Astrocyte of the spinal cord (primary cell): ENCODE data around the gene RTL9.

ENCODE experiments used
- DNase-seq: peaks from one replicate; pipeline ENCODE4 v3.0.0; 2011; ENCODE audit warnings: low read depth, low spot score
- H3K4me3 ChIP-seq: 2 replicates; pipeline ENCODE4 v1.5.1; 2011; ENCODE audit warnings: low read depth, mild to moderate bottlenecking, low read length, moderate library complexity
- in situ Hi-C: cut with HindIII; loops from 2 replicates; pipeline ENCODE4 v1.10.0; 2017; ENCODE audit warnings: low sequenced_read_pairs
- TF ChIP-seq, protein P1 (sequence below): IDR thresholded peaks from 2 replicates; pipeline ENCODE4 v1.5.1; 2012; ENCODE audit warnings: low read depth, mild to moderate bottlenecking, low read length, inconsistent platforms

Gene RTL9

DNA sequence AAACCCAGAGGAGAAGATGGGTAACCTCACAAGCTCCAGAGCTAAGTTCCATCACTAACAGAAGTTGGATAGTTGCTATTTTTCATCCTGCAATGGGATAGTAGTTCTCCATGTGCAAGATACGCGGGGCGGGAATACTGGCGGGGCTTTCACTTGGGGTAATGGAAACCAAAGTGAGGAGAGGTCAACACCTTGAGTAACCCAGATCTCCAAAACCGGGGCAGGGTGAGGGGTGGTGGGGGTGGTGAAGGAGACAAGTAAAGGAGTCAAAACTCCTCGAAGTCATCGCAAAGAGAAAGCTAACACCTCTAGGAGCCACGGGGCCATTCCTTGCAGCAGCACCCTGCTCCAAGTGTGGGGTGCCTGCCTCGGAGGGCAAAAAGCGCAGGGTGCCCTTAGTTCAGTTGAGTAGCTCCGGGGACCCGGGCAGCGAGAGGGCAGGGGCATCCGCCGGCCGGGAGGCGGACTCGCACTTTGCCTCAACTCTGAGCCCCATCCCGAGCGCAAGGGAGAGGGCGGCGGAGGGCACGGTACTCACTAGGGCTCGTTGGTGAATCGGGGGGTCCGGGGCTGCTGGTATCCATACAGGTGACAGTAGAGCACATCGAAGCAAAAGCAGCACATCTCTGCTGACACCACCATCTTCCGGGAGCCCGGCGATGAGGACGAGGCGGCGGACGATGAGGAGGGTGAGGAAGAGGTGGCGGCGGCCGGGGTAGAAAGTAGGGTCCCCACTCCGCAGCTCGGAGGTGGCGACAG, 41.4 kb upstream of the RTL9 start:
- in situ Hi-C loops: no loop called here
- no peak for DNase-seq
- H3K4me3 ChIP-seq: peak overlapping the region; percentile 71
- TF ChIP-seq, protein P1, sequence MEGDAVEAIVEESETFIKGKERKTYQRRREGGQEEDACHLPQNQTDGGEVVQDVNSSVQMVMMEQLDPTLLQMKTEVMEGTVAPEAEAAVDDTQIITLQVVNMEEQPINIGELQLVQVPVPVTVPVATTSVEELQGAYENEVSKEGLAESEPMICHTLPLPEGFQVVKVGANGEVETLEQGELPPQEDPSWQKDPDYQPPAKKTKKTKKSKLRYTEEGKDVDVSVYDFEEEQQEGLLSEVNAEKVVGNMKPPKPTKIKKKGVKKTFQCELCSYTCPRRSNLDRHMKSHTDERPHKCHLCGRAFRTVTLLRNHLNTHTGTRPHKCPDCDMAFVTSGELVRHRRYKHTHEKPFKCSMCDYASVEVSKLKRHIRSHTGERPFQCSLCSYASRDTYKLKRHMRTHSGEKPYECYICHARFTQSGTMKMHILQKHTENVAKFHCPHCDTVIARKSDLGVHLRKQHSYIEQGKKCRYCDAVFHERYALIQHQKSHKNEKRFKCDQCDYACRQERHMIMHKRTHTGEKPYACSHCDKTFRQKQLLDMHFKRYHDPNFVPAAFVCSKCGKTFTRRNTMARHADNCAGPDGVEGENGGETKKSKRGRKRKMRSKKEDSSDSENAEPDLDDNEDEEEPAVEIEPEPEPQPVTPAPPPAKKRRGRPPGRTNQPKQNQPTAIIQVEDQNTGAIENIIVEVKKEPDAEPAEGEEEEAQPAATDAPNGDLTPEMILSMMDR: no peak

DNA sequence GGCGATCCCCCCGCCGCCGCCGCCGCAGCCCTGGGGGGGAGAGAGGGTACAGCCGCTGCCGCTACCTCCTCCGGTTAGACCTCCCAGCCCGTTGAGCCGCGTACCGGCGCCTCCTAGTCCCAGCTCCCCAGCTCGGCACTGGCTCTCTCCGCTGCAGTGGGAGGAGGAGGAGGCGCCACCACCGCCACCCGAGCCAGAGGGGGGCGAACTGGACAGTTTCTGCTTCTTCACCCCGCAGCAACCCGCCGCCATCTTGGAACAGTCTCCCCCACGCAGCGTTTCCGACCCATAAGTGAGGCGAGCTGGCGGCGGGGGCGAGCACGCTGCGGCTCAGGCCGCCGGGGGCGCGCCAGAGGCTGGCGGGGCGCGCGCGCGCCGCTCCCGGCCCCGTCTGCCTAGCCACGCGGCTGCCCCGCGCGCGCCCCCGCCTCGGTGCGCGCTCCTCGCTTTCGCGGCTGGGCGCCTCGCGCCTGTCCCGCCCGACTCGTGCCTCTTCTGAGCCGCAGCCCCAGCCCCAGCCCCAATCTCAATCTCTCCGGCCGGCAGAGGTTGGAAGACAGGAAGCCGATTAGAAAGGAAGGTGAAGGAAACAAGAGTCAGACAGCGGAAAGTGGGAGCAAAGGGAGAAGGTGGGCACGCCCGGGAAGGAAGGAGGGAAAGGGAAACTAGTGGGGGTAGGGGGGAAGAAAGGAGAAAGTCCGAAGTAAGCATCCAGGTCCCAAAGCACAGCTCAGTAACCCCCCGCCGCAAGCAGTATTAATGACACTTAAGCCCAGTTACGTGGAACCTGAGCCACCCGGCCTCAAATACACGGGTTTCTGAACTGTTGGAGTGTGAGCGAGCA, 40.6 kb upstream of the RTL9 start, which contains the start of gene AMMECR1:
TSS of gene AMMECR1 (minus strand) at position 266 of the 844 bp plus-strand sequence. CDS start at position 252, 14 bp downstream.
- TF ChIP-seq, protein P1: no peak
- H3K4me3 ChIP-seq: peak within 1 kb of the TSS; percentile 71
- in situ Hi-C loops: no loop called here
- peak; percentile 75 for DNase-seq

DNA sequence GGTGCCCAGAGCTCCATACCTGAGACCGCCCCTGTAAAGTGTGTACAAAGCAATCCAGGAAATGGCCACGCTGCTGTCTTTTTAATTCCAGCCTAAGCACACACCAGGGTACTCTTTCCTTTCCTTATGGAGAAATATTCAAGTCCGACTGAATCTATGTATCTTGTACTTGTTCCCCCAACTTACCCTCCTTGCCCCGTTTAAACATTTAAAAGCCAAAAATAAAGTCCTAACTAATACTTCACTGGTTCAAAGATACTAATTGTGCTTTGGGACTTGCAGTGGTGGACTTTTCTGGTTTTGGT, 40.0 kb upstream of the RTL9 start:
- peak; percentile 9 for DNase-seq
- in situ Hi-C loops: no loop called here
- H3K4me3 ChIP-seq: peak overlapping the region; percentile 58
- TF ChIP-seq, protein P1: no peak

DNA sequence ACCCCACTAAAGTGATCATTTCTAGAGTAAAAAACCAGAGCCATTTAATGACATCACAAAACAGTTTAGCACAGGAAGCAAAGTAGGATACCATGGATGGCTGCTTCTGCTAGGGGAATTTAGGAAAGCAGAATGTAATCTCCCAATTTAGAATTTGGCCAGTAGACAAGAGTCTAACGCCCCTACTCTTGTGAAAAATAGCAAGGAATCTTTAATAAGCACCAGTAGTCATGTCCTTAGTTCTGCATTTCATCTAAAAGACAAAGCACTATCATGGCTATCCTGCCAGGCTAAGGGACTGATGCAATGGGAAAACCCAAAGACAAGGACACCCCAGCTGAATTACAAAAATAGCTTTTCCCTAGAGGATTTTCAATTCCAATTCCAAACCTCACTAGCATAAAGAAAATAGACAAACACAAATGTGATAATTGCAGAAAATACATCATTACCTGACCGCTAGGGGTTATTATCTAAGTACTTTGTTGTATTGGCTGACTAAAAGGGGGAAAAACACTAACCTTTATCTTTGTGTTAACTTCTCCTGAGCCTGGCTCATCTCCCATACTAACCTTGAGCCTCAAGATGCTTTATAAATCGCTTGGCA, 38.2 kb upstream of the RTL9 start:
- no peak for DNase-seq
- TF ChIP-seq, protein P1: no peak
- no peak overlapping the region for H3K4me3 ChIP-seq
- in situ Hi-C loops: no loop called here

DNA sequence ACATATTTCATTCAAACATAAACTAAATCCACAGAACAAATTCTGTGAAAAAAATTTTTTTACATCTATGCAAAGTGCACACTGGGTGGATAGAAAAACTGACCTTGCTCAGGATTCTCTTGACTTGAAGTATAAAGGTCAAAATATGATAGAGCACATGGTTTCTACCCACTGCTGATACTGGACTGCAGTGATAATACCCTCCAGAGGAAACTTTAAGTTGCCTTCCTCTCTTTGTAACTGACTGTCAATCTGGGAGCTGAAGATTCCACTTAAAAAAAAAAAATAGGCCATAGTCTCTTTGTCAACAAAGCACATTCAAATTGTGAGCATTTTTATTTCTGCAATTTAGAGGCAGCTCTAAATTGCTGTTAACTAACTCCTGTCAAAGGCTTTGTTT, 37.6 kb upstream of the RTL9 start:
- no peak overlapping the region for H3K4me3 ChIP-seq
- in situ Hi-C loops: no loop called here
- TF ChIP-seq, protein P1: no peak
- DNase-seq: no peak

DNA sequence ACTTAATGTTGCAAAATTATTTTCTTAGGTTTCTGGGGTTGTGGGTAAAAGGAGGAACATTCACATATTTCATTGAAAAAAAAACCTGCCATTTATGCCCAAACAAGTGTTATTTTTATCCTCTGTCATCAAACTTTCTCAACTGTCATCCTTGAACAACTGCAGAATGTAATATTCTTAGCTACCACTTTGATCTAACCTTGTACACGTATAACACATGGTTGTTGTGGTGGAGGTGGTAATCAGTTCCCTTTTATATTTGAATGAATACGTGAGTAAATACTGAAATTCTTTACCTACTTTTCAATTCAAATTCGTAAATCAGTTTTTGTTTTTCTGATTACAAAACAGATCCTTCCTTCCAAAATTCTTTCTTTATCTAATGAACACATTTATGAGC, 37.0 kb upstream of the RTL9 start:
- in situ Hi-C loops: no loop called here
- DNase-seq: no peak
- TF ChIP-seq, protein P1: no peak
- no peak overlapping the region for H3K4me3 ChIP-seq
